Osteocyte (in vitro differentiated cells): ENCODE measurements around the gene RBPJ. TPM values are rescaled to one million over a fixed set of nuclear protein-coding genes. Genes with fewer than 3 reads are reported as not detected.

Experiments used
- DNase-seq: peaks from one replicate; pipeline ENCODE4 v3.0.0; 2021; ENCODE audit warnings: mixed read lengths; ENCODE audit not compliant: unreplicated experiment; ENCODE audit errors: extremely low spot score
- H3K27ac Mint-ChIP-seq: one replicate; pipeline ENCODE4 v1.8.0; 2021; ENCODE audit warnings: mild to moderate bottlenecking, mixed read lengths; ENCODE audit not compliant: unreplicated experiment
- H3K27me3 Mint-ChIP-seq: one replicate; pipeline ENCODE4 v1.8.0; 2021; ENCODE audit warnings: mixed read lengths; ENCODE audit not compliant: unreplicated experiment
- H3K36me3 Mint-ChIP-seq: one replicate; pipeline ENCODE4 v1.8.0; 2021; ENCODE audit warnings: mixed read lengths; ENCODE audit not compliant: unreplicated experiment
- H3K4me1 Mint-ChIP-seq: one replicate; pipeline ENCODE4 v1.8.0; 2021; ENCODE audit warnings: mixed read lengths; ENCODE audit not compliant: unreplicated experiment
- H3K4me3 Mint-ChIP-seq: one replicate; pipeline ENCODE4 v1.8.0; 2021; ENCODE audit warnings: mild to moderate bottlenecking, moderate library complexity, mixed read lengths; ENCODE audit not compliant: unreplicated experiment
- H3K9me3 Mint-ChIP-seq: one replicate; pipeline ENCODE4 v1.8.0; 2021; ENCODE audit warnings: mixed read lengths; ENCODE audit not compliant: unreplicated experiment
- total RNA-seq: library from RNA; stranded (reverse); gene quantifications from 2 replicates; pipeline ENCODE4 v1.2.1, GENCODE V29; 2021
- TF ChIP-seq, protein P1 (sequence below): fragments of 200-600 bp; sonication (generic); IDR thresholded peaks from 2 replicates; pipeline ENCODE4 v1.5.0; 2021; ENCODE audit warnings: antibody characterized with exemption, mild to moderate bottlenecking, moderate library complexity

Gene RBPJ
- total RNA-seq, 1 donor from 2014 or later = 79.8 TPM

- Mint-ChIP-seq H3K4me3 (no peak overlapping the region), H3K27ac (no peak overlapping the region), H3K4me1 (no peaks in the 10 kb centered on the region), H3K9me3 (no peaks in the 10 kb centered on the region), H3K27me3 (peaks cover 22% of the 10 kb centered on the region), H3K36me3 (no peaks in the 10 kb centered on the region)
- no peak for DNase-seq
- TF ChIP-seq, protein P1, sequence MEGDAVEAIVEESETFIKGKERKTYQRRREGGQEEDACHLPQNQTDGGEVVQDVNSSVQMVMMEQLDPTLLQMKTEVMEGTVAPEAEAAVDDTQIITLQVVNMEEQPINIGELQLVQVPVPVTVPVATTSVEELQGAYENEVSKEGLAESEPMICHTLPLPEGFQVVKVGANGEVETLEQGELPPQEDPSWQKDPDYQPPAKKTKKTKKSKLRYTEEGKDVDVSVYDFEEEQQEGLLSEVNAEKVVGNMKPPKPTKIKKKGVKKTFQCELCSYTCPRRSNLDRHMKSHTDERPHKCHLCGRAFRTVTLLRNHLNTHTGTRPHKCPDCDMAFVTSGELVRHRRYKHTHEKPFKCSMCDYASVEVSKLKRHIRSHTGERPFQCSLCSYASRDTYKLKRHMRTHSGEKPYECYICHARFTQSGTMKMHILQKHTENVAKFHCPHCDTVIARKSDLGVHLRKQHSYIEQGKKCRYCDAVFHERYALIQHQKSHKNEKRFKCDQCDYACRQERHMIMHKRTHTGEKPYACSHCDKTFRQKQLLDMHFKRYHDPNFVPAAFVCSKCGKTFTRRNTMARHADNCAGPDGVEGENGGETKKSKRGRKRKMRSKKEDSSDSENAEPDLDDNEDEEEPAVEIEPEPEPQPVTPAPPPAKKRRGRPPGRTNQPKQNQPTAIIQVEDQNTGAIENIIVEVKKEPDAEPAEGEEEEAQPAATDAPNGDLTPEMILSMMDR = no peak
Observed at GRCh38 chr4:26473893-26474292, 153.1 kb downstream of the RBPJ start.

DNA sequence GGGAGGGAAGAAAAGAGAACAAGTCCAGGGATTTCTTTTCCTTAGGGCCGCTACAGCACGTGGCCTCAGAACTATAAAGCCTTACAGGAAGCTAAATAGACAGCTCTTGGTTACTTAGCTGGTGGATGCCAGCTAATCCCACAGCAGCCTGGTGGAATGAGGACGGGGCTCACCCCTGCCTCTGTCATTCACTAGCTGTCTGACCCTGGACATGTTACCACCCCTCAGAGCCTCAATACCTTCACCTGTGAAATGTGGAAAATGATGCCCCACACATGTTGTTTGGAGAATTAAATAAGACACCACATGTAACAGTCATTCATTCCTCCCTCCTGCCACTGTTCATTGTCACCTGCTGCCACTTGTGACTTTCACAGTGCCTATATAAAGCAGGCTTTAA lies 153.7 kb downstream of the RBPJ start:
- Mint-ChIP-seq H3K9me3 (no peaks in the 10 kb centered on the region), H3K27me3 (peaks cover 24% of the 10 kb centered on the region), H3K27ac (no peak overlapping the region), H3K36me3 (no peaks in the 10 kb centered on the region), H3K4me1 (no peaks in the 10 kb centered on the region), H3K4me3 (no peak overlapping the region)
- TF ChIP-seq, protein P1 = no peak
- DNase-seq = no peak

GRCh38 chr4:26475716-26476115 lies 154.9 kb downstream of the RBPJ start:
- H3K4me3 Mint-ChIP-seq = no peak overlapping the region
- H3K9me3 Mint-ChIP-seq = no peaks in the 10 kb centered on the region
- no peaks in the 10 kb centered on the region for H3K4me1 Mint-ChIP-seq
- no peaks in the 10 kb centered on the region for H3K36me3 Mint-ChIP-seq
- TF ChIP-seq, protein P1 = no peak
- H3K27ac Mint-ChIP-seq = no peak overlapping the region
- DNase-seq = no peak
- H3K27me3 Mint-ChIP-seq = peaks cover 27% of the 10 kb centered on the region

DNA sequence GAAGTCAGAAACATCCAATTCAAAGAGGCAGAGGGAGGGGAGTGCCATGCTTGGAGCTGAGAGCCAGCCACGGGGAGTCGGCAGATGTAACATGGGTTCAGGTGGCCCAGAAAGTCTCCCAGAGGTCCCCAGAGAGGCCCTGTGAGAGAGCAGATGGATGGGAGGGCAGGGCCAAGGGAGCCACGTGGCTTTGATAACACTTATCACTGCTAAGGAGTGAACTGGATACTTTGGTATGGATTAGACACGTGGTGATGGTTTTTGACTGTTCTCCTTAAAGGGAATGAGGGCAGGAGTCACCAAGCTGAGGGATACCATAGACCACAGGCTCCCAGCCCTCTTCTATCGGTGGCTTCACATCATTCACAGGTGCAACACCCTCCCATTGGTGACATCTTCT lies 155.7 kb downstream of the RBPJ start:
- TF ChIP-seq, protein P1 = no peak
- Mint-ChIP-seq H3K27me3 (peaks cover 22% of the 10 kb centered on the region), H3K36me3 (no peaks in the 10 kb centered on the region), H3K4me3 (no peak overlapping the region), H3K9me3 (no peaks in the 10 kb centered on the region), H3K27ac (no peak overlapping the region), H3K4me1 (no peaks in the 10 kb centered on the region)
- DNase-seq = no peak

- no peaks in the 10 kb centered on the region for H3K4me1 Mint-ChIP-seq
- TF ChIP-seq, protein P1 = no peak
- no peaks in the 10 kb centered on the region for H3K9me3 Mint-ChIP-seq
- no peaks in the 10 kb centered on the region for H3K36me3 Mint-ChIP-seq
- H3K27me3 Mint-ChIP-seq = peaks cover 20% of the 10 kb centered on the region
- DNase-seq = no peak
- H3K27ac Mint-ChIP-seq = no peak overlapping the region
- no peak overlapping the region for H3K4me3 Mint-ChIP-seq
Observed at GRCh38 chr4:26478330-26478729, 157.5 kb downstream of the RBPJ start.
